Measurements from ENCODE around the gene CPLANE1.

DNA sequence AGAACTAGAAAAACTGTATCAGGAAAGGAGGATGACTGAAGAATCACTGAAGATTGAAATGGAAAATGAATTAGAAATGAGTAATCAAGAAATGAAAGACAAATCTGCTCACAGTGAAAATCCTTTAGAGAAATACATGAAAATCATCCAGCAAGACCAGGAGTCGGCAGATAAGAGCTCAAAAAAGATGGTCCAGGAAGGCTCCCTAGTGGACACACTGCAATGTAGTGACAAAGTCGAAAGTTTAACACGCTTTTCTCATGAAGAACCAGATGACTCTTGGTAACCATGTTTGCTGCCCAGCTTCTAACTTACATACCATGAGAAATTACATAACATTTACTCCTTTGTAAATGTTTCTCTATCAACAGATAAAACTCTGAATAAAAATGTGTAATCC is 37.1 kb downstream of the CPLANE1 start:
- TF ChIP-seq, protein P1, sequence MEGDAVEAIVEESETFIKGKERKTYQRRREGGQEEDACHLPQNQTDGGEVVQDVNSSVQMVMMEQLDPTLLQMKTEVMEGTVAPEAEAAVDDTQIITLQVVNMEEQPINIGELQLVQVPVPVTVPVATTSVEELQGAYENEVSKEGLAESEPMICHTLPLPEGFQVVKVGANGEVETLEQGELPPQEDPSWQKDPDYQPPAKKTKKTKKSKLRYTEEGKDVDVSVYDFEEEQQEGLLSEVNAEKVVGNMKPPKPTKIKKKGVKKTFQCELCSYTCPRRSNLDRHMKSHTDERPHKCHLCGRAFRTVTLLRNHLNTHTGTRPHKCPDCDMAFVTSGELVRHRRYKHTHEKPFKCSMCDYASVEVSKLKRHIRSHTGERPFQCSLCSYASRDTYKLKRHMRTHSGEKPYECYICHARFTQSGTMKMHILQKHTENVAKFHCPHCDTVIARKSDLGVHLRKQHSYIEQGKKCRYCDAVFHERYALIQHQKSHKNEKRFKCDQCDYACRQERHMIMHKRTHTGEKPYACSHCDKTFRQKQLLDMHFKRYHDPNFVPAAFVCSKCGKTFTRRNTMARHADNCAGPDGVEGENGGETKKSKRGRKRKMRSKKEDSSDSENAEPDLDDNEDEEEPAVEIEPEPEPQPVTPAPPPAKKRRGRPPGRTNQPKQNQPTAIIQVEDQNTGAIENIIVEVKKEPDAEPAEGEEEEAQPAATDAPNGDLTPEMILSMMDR (IDR thresholded peaks at IDR 0.05; ENCODE audit: low read depth, low read length, poor library complexity, severe bottlenecking): no peak
- TF ChIP-seq EZH2phosphoT487 (IDR thresholded peaks at IDR 0.05; ENCODE audit: borderline replicate concordance, low read length): no peak
